Measurements from ENCODE around the gene DPY19L1. TPM values are rescaled to one million over a fixed set of nuclear protein-coding genes. Genes with fewer than 3 reads are reported as not detected.

The DPY19L1 gene
- total RNA-seq, 2 experiments from 2014 or later: 18.9 to 20.3 TPM

DNA sequence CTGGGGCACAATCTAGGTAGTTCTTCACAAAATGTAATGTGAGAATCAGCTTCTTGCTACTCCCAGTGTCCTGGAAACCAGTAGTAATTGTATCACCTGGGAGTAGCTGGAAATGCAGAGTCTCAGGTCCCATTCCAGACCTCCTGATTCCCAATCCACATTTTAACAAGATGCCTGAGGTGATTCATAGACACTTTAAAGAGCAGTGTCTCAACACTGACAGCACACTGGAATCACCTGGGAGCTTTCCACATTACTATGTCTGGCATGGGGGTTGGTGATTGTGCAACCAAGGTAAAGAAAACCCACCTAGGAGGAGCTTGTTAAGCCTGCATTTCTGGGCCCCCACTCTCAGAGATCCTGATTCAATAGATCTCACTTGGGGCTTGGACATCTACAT, 11.1 kb downstream of the DPY19L1 start:
- H3K36me3 Mint-ChIP-seq (ENCODE audit: low read depth): no peaks in the 10 kb centered on the region
- H3K4me3 Mint-ChIP-seq: no peak overlapping the region
- no peaks in the 10 kb centered on the region for H3K4me1 Mint-ChIP-seq (ENCODE audit: low read depth)
- H3K9me3 Mint-ChIP-seq (ENCODE audit: insufficient read depth): no peaks in the 10 kb centered on the region
- ATAC-seq (no peak), DNase-seq (no peak)
- H3K27ac Mint-ChIP-seq: no peak overlapping the region
- POLR2A ChIA-PET: no interaction called here
- H3K27me3 Mint-ChIP-seq (ENCODE audit: low read depth): no peaks in the 10 kb centered on the region
- CTCF ChIA-PET: no interaction called here

- ChIA-PET POLR2A (no interaction called here), CTCF (no interaction called here)
- Mint-ChIP-seq H3K36me3 (ENCODE audit: low read depth) (no peaks in the 10 kb centered on the region), H3K27me3 (ENCODE audit: low read depth) (no peaks in the 10 kb centered on the region), H3K27ac (no peak overlapping the region), H3K9me3 (ENCODE audit: insufficient read depth) (no peaks in the 10 kb centered on the region), H3K4me1 (ENCODE audit: low read depth) (no peaks in the 10 kb centered on the region), H3K4me3 (no peak overlapping the region)
- ATAC-seq: no peak
- DNase-seq: no peak
These were observed 11.9 kb downstream of the DPY19L1 start for GRCh38 chr7:35025369-35025870.

GRCh38 chr7:35024298-35024697, 13.0 kb downstream of the DPY19L1 start:
- no peak overlapping the region for H3K4me3 Mint-ChIP-seq
- H3K36me3 Mint-ChIP-seq (ENCODE audit: low read depth): no peaks in the 10 kb centered on the region
- no peak overlapping the region for H3K27ac Mint-ChIP-seq
- DNase-seq (no peak), ATAC-seq (no peak)
- H3K9me3 Mint-ChIP-seq (ENCODE audit: insufficient read depth): no peaks in the 10 kb centered on the region
- ChIA-PET POLR2A (no interaction called here), CTCF (no interaction called here)
- H3K27me3 Mint-ChIP-seq (ENCODE audit: low read depth): no peaks in the 10 kb centered on the region
- H3K4me1 Mint-ChIP-seq (ENCODE audit: low read depth): no peaks in the 10 kb centered on the region

DNA sequence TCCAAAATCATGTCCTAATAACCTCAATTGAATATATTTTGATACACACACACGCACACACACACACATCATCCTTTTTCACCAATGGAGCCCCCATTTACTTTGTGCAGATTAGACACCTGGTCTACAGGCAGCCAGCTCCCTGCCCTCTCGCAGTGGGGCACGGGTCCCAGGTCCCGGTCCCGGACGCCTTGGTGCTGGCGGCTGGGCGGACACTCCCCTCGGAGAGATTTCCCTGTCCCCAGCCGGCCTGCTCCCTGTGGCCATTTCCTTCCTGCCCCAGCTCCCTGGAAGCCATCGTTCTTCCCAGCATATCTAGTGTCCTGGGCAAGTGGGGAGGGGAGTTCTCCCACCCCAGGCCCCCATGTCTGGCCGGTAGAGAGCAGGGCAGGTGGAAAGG, 14.6 kb downstream of the DPY19L1 start:
- DNase-seq (no peak), ATAC-seq (no peak)
- ChIA-PET POLR2A (no interaction called here), CTCF (interaction anchor here (0.7 kb wide), 1 partner anchor 498 kb away, joined by 3 read pairs; no protein-coding TSS in a partner anchor)
- no peaks in the 10 kb centered on the region for H3K27me3 Mint-ChIP-seq (ENCODE audit: low read depth)
- no peaks in the 10 kb centered on the region for H3K9me3 Mint-ChIP-seq (ENCODE audit: insufficient read depth)
- H3K4me1 Mint-ChIP-seq (ENCODE audit: low read depth): no peaks in the 10 kb centered on the region
- no peak overlapping the region for H3K27ac Mint-ChIP-seq
- H3K36me3 Mint-ChIP-seq (ENCODE audit: low read depth): no peaks in the 10 kb centered on the region
- no peak overlapping the region for H3K4me3 Mint-ChIP-seq

DNA sequence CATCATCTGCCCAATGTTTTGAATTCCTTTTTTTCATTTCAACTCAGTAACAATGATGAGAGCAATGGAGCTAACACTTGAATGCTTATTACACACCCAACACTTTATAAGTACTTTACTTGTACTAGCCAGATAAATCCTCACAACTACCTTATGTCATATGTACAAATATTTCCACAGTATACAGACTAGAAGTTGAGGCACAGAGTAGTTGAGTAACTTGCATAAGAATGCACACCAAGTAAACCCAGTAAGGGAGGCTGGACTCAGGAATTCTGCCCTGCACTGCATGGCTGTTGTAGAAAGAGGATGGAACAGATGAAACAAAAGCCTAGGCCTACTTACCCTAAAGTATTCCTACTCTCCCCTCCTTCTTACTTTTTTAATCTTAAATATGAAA, 15.8 kb downstream of the DPY19L1 start:
- Mint-ChIP-seq H3K36me3 (ENCODE audit: low read depth) (no peaks in the 10 kb centered on the region), H3K27me3 (ENCODE audit: low read depth) (no peaks in the 10 kb centered on the region), H3K9me3 (ENCODE audit: insufficient read depth) (no peaks in the 10 kb centered on the region), H3K27ac (no peak overlapping the region), H3K4me1 (ENCODE audit: low read depth) (no peaks in the 10 kb centered on the region), H3K4me3 (no peak overlapping the region)
- DNase-seq (no peak), ATAC-seq (no peak)
- CTCF ChIA-PET: no interaction called here
- POLR2A ChIA-PET: no interaction called here

DNA sequence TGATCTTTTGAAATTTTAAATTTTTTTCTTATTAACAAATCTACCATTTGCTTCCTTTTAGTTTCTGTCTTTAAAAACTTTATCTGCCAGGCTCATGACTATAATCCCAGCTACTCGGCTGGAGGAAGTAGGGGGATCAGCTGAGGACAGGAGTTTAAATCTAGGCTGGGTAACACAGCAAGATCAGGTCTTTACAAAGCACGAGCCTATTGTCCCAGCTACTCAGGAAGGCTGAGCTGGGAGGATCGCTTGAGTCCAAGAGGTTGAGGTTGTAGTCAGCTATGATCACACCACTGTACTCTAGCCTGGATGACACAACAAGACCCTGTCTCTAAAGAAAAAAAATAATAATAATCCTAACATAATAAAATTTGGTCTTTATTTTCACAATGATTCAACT, 17.5 kb downstream of the DPY19L1 start:
- ATAC-seq (no peak), DNase-seq (no peak)
- H3K4me1 Mint-ChIP-seq (ENCODE audit: low read depth): no peaks in the 10 kb centered on the region
- CTCF ChIA-PET: no interaction called here
- H3K36me3 Mint-ChIP-seq (ENCODE audit: low read depth): no peaks in the 10 kb centered on the region
- H3K27ac Mint-ChIP-seq: no peak overlapping the region
- POLR2A ChIA-PET: no interaction called here
- H3K27me3 Mint-ChIP-seq (ENCODE audit: low read depth): no peaks in the 10 kb centered on the region
- no peak overlapping the region for H3K4me3 Mint-ChIP-seq
- no peaks in the 10 kb centered on the region for H3K9me3 Mint-ChIP-seq (ENCODE audit: insufficient read depth)

- POLR2A ChIA-PET: no interaction called here
- ATAC-seq (no peak), DNase-seq (no peak)
- H3K36me3 Mint-ChIP-seq (ENCODE audit: low read depth): no peaks in the 10 kb centered on the region
- no peak overlapping the region for H3K4me3 Mint-ChIP-seq
- H3K4me1 Mint-ChIP-seq (ENCODE audit: low read depth): no peaks in the 10 kb centered on the region
- CTCF ChIA-PET: interaction anchor here (0.6 kb wide), 1 partner anchor 32 kb away, joined by 3 read pairs; no protein-coding TSS in a partner anchor
- H3K9me3 Mint-ChIP-seq (ENCODE audit: insufficient read depth): no peaks in the 10 kb centered on the region
- H3K27ac Mint-ChIP-seq: no peak overlapping the region
- H3K27me3 Mint-ChIP-seq (ENCODE audit: low read depth): no peaks in the 10 kb centered on the region
These were observed 18.0 kb downstream of the DPY19L1 start for GRCh38 chr7:35019179-35019729.

DNA sequence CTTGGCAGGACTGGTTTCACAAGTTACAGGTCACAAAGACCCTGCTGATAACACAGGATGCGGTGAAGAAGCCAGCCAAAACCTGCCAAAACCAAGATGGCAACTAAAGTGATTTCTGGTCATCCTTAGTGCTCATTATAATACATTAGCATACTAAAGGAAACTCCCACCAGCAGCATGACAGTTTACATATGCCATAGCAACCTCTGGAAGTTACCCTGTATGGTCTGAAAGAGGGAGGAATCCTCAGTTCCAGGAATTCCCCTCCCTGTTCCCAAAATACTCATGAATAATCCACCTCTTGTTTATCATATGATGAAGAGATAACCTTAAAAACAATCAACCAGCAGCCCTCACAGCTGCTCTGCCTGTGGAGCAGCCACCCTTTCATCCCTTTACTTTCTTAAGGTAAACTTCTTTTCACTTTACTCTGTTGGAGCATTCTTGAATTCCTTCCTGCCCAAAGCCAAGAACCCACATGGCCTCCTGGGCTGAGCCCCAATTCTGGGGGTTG, 21.9 kb downstream of the DPY19L1 start:
- Mint-ChIP-seq H3K36me3 (ENCODE audit: low read depth) (peaks cover 2% of the 10 kb centered on the region), H3K9me3 (ENCODE audit: insufficient read depth) (no peaks in the 10 kb centered on the region), H3K4me1 (ENCODE audit: low read depth) (no peaks in the 10 kb centered on the region), H3K4me3 (no peak overlapping the region), H3K27ac (no peak overlapping the region), H3K27me3 (ENCODE audit: low read depth) (no peaks in the 10 kb centered on the region)
- ATAC-seq (no peak), DNase-seq (no peak)
- POLR2A ChIA-PET: no interaction called here
- CTCF ChIA-PET: no interaction called here

DNA sequence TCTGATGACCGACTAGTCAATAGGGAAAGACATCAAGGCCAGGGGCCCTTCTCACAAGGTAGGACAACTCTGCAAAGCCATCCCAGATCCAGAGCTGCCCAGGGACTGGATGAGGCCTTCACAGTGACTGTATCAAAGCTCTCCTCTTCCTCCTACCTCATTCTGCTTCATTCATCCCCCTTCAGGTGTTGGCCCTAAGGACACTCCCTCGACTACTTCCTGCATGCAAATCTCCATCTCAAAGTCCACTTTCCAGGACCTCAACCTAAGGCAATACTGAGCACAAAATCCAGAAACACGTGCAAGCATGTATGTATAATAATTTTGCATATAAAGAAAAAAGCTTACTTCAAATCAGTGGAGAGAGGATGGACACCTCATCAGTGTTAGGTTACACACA, 25.1 kb downstream of the DPY19L1 start:
- no peaks in the 10 kb centered on the region for H3K9me3 Mint-ChIP-seq (ENCODE audit: insufficient read depth)
- ChIA-PET POLR2A (no interaction called here), CTCF (no interaction called here)
- H3K27ac Mint-ChIP-seq: no peak overlapping the region
- DNase-seq (no peak), ATAC-seq (no peak)
- no peaks in the 10 kb centered on the region for H3K4me1 Mint-ChIP-seq (ENCODE audit: low read depth)
- H3K27me3 Mint-ChIP-seq (ENCODE audit: low read depth): no peaks in the 10 kb centered on the region
- H3K4me3 Mint-ChIP-seq: no peak overlapping the region
- H3K36me3 Mint-ChIP-seq (ENCODE audit: low read depth): peaks cover 2% of the 10 kb centered on the region

DNA sequence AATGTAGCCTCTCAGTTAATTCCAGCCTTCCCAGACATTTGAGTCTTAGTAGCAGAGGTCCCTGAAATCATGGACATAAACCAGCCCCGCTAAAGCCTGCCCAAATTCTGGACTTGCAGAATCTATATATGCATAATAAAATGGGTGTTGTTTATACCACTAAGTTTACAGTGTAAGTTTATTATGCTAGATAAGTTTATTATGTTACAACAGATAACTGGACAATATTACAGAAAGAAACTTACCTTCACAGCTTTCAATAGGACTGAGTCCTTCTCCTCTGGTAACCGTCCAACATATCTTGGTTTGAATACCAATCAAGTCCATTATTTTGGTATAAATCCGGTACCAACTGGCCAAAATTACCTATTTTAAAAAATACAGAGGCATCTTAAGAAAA, 26.2 kb downstream of the DPY19L1 start:
- Mint-ChIP-seq H3K27me3 (ENCODE audit: low read depth) (no peaks in the 10 kb centered on the region), H3K36me3 (ENCODE audit: low read depth) (peaks cover 2% of the 10 kb centered on the region), H3K4me1 (ENCODE audit: low read depth) (no peaks in the 10 kb centered on the region), H3K9me3 (ENCODE audit: insufficient read depth) (no peaks in the 10 kb centered on the region), H3K4me3 (no peak overlapping the region), H3K27ac (no peak overlapping the region)
- no peak for DNase-seq
- ChIA-PET CTCF (no interaction called here), POLR2A (no interaction called here)
- ATAC-seq: no peak

GRCh38 chr7:35007768-35008167, 29.5 kb downstream of the DPY19L1 start:
- Mint-ChIP-seq H3K36me3 (ENCODE audit: low read depth) (peaks cover 5% of the 10 kb centered on the region), H3K4me3 (no peak overlapping the region), H3K4me1 (ENCODE audit: low read depth) (no peaks in the 10 kb centered on the region), H3K27ac (no peak overlapping the region), H3K27me3 (ENCODE audit: low read depth) (no peaks in the 10 kb centered on the region), H3K9me3 (ENCODE audit: insufficient read depth) (no peaks in the 10 kb centered on the region)
- ATAC-seq (no peak), DNase-seq (no peak)
- ChIA-PET CTCF (no interaction called here), POLR2A (no interaction called here)

DNA sequence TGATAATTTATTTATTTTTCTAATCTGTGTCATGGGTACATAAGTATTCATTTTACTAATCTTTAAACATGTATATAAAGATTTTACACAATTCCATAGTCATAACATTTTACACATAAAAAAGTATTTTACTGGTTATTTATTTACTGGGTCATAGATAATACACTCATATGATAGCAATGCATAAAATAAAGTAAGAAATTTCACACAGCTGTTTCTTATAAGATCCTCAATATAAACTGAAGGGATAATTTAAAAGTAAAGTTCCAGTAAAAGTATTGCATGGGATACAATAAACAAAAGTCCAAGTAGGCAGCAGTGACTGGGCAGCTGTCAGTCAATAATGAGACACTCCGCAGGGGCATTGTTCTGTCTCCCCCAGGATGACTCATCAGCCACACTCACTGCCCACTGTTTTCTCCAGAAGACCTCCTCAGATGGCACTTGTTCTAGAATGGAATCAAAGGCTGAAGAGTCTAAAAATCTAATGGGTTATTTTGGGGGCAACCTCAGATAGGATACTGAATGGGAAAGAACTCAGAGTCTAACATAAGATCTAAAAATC, 32.7 kb downstream of the DPY19L1 start:
- CTCF ChIA-PET: no interaction called here
- Mint-ChIP-seq H3K27ac (no peak overlapping the region), H3K9me3 (ENCODE audit: insufficient read depth) (no peaks in the 10 kb centered on the region), H3K27me3 (ENCODE audit: low read depth) (no peaks in the 10 kb centered on the region), H3K36me3 (ENCODE audit: low read depth) (peaks cover 3% of the 10 kb centered on the region), H3K4me1 (ENCODE audit: low read depth) (no peaks in the 10 kb centered on the region), H3K4me3 (no peak overlapping the region)
- POLR2A ChIA-PET: no interaction called here
- DNase-seq (no peak), ATAC-seq (no peak)

Measured in activated CD8-positive, alpha-beta T cell treated with anti-CD3 and anti-CD28 coated beads, Interleukin-2, amount 10 ng/mL, durations not matched to agents 7 days and 5 days (primary cell).